HG03520 (cell line): Measurements from ENCODE around the gene COG3.
"Not testable (repeated sequence)": the region's sequence is repeated elsewhere in the genome, so short reads cannot be mapped to it uniquely, and the experiment has no call there.

Experiments
- ATAC-seq: cut with Tn5 transposase; IDR thresholded peaks from one replicate; pipeline ENCODE4 v1.9.1; 2021; ENCODE audit warnings: mild to moderate bottlenecking, moderate library complexity; ENCODE audit not compliant: unreplicated experiment

Gene COG3

GRCh38 chr13:45464687-45465453 is at the start of gene COG3:
COG3 (plus strand) TSS chr13:45464939; CDS start chr13:45465037, 98 bp downstream.
- peak; percentile 95 for ATAC-seq

GRCh38 chr13:45415112-45415511 is 49.6 kb upstream of the COG3 start:
- ATAC-seq, result no peak

GRCh38 chr13:45416516-45417128 is 48.1 kb upstream of the COG3 start:
- no peak for ATAC-seq

GRCh38 chr13:45417790-45418534 is 46.8 kb upstream of the COG3 start, which contains the start of gene SLC25A30:
SLC25A30 (minus strand) TSS chr13:45418373; CDS start chr13:45411425, 6,948 bp downstream.
- peak; percentile 81 for ATAC-seq

GRCh38 chr13:45419389-45419788 is 45.4 kb upstream of the COG3 start:
- ATAC-seq, result not testable (repeated sequence)

GRCh38 chr13:45419945-45420344 is 44.8 kb upstream of the COG3 start:
- no peak for ATAC-seq

GRCh38 chr13:45422731-45423292 is 41.9 kb upstream of the COG3 start:
- ATAC-seq, result no peak

GRCh38 chr13:45426056-45426841 is 38.5 kb upstream of the COG3 start:
- ATAC-seq, result not testable (repeated sequence)

GRCh38 chr13:45432737-45433380 is 31.9 kb upstream of the COG3 start:
- no peak for ATAC-seq

- ATAC-seq, result no peak
Observed at GRCh38 chr13:45433381-45433790, 31.4 kb upstream of the COG3 start.

GRCh38 chr13:45434556-45435371 is 30.0 kb upstream of the COG3 start:
- no peak for ATAC-seq

- no peak for ATAC-seq
Observed at GRCh38 chr13:45436332-45436731, 28.4 kb upstream of the COG3 start.

GRCh38 chr13:45436953-45437352 is 27.8 kb upstream of the COG3 start:
- ATAC-seq, result no peak

GRCh38 chr13:45437947-45438346 is 26.8 kb upstream of the COG3 start:
- no peak for ATAC-seq

GRCh38 chr13:45439008-45439407 is 25.7 kb upstream of the COG3 start:
- no peak for ATAC-seq

- no peak for ATAC-seq
Observed at GRCh38 chr13:45439781-45440462, 24.8 kb upstream of the COG3 start.

GRCh38 chr13:45441633-45442032 is 23.1 kb upstream of the COG3 start:
- ATAC-seq, result peak; percentile 73

GRCh38 chr13:45445053-45445452 is 19.7 kb upstream of the COG3 start:
- ATAC-seq, result no peak

GRCh38 chr13:45446181-45446580 is 18.6 kb upstream of the COG3 start:
- ATAC-seq, result no peak
